Esophagus (tissue), 2 donors: ENCODE results near the gene IGDCC3. TPM values are rescaled to one million over a fixed set of nuclear protein-coding genes. Genes with fewer than 3 reads are reported as not detected.
"Not testable (repeated sequence)": the region's sequence is repeated elsewhere in the genome, so short reads cannot be mapped to it uniquely, and the experiment has no call there.

ENCODE experiments used
- H3K27ac ChIP-seq, 2 donors: one replicate each; pipeline ENCODE4 v1.5.1; 2013; ENCODE audit warnings: low read depth in 2 of 2, mild to moderate bottlenecking in 2 of 2, inconsistent platforms in 1 of 2, low read length in 1 of 2, moderate library complexity in 1 of 2
- H3K27me3 ChIP-seq, 2 donors: one replicate each; pipeline ENCODE4 v1.6.1; 2013; ENCODE audit warnings: low read length in 2 of 2, control low read depth in 1 of 2, mild to moderate bottlenecking in 1 of 2; ENCODE audit not compliant: insufficient read depth in 2 of 2, control insufficient read depth in 1 of 2
- H3K36me3 ChIP-seq, 2 donors: one replicate each; pipeline ENCODE4 v1.6.1; 2013; ENCODE audit warnings: low read length in 1 of 2; ENCODE audit not compliant: control insufficient read depth in 2 of 2, insufficient read depth in 2 of 2
- H3K4me1 ChIP-seq, 2 donors: one replicate each; pipeline ENCODE4 v1.6.1; 2013; ENCODE audit warnings: low read length in 1 of 2; ENCODE audit not compliant: control insufficient read depth in 2 of 2, insufficient read depth in 2 of 2
- H3K4me3 ChIP-seq, 2 donors: one replicate each; pipeline ENCODE4 v1.5.1; 2013; ENCODE audit warnings: low read length in 2 of 2, mild to moderate bottlenecking in 2 of 2, low read depth in 1 of 2, moderate library complexity in 1 of 2
- H3K9me3 ChIP-seq, 2 donors: one replicate each; pipeline ENCODE4 v1.6.1; 2013; ENCODE audit warnings: mild to moderate bottlenecking in 2 of 2, low read depth in 1 of 2, low read length in 1 of 2, moderate library complexity in 1 of 2; ENCODE audit not compliant: control insufficient read depth in 2 of 2, insufficient read depth in 1 of 2
- WGBS, 2 donors: extraction: QIAGEN DNeasy Blood & Tissue Kit; methylation state at CpG; one replicate each; pipeline ENCODE4 v1.1.7; 2013; 5-methylcytosine and 5-hydroxymethylcytosine counted together
- polyA plus RNA-seq, 2 donors: library from polyadenylated mRNA; stranded (reverse); fragments of 200-250 nt; gene quantifications; one replicate each; pipeline ENCODE4 v1.2.3, GENCODE V29; 2013
- donor health status: healthy with polysubstance abuse.
- donor health status: Bipolar disorder and iron deficiency.

The IGDCC3 gene
- polyA plus RNA-seq, 2 donors = under 0.01 TPM; not detected in 1

- no peak overlapping the region for H3K4me3 ChIP-seq
- peaks cover 5 to 14% of the 10 kb centered on the region in 2 donors for H3K27me3 ChIP-seq
- peaks cover 3 to 6% of the 10 kb centered on the region in 2 donors for H3K4me1 ChIP-seq
- H3K27ac ChIP-seq = no peak overlapping the region
- H3K9me3 ChIP-seq = no peaks in the 10 kb centered on the region
- H3K36me3 ChIP-seq = no peaks in the 10 kb centered on the region
- WGBS, 2 donors = 77 to 86% methylated on average over 11 of the region's 11 CpGs
These were observed 21.4 kb upstream of the IGDCC3 start for GRCh38 chr15:65399001-65399706.

- not testable (repeated sequence) for H3K4me1 ChIP-seq, H3K36me3 ChIP-seq, H3K27ac ChIP-seq, H3K9me3 ChIP-seq, H3K4me3 ChIP-seq
- 93 to 94% methylated on average over 16 of the region's 16 CpGs for WGBS, 2 donors
- H3K27me3 ChIP-seq = peaks cover 5 to 14% of the 10 kb centered on the region in 2 donors
These were observed 20.7 kb upstream of the IGDCC3 start for GRCh38 chr15:65398486-65398885.

GRCh38 chr15:65396965-65397317 is 19.1 kb upstream of the IGDCC3 start:
- Histone ChIP-seq H3K36me3 (no peaks in the 10 kb centered on the region), H3K4me3 (no peak overlapping the region), H3K27ac (no peak overlapping the region), H3K4me1 (peaks cover 3 to 6% of the 10 kb centered on the region in 2 donors), H3K27me3 (peaks cover 5 to 14% of the 10 kb centered on the region in 2 donors), H3K9me3 (no peaks in the 10 kb centered on the region)
- WGBS, 2 donors = 33 to 41% methylated on average over 10 of the region's 10 CpGs

GRCh38 chr15:65396283-65396964 is 18.6 kb upstream of the IGDCC3 start:
- Histone ChIP-seq H3K27me3 (peaks cover 5 to 14% of the 10 kb centered on the region in 2 donors), H3K36me3 (no peaks in the 10 kb centered on the region), H3K4me1 (peaks cover 3 to 6% of the 10 kb centered on the region in 2 donors), H3K27ac (no peak overlapping the region), H3K4me3 (no peak overlapping the region), H3K9me3 (no peaks in the 10 kb centered on the region)
- WGBS, 2 donors = 33 to 37% methylated on average over 34 of the region's 34 CpGs

- WGBS, 2 donors = 18 to 24% methylated on average over 53 to 72 of the region's 72 CpGs
- H3K4me3 ChIP-seq = no peak overlapping the region
These were observed 17.9 kb upstream of the IGDCC3 start for GRCh38 chr15:65395567-65396202.

GRCh38 chr15:65394936-65395335 is 17.1 kb upstream of the IGDCC3 start:
- Histone ChIP-seq H3K36me3 (no peaks in the 10 kb centered on the region), H3K4me1 (peaks cover 3 to 6% of the 10 kb centered on the region in 2 donors), H3K27me3 (peaks cover 5 to 14% of the 10 kb centered on the region in 2 donors), H3K9me3 (no peaks in the 10 kb centered on the region), H3K4me3 (no peak overlapping the region), H3K27ac (no peak overlapping the region)
- WGBS, 2 donors = 83 to 85% methylated on average over 9 of the region's 9 CpGs

More at GRCh38 chr15:65395567-65396202, 17.9 kb upstream of the IGDCC3 start:
- H3K9me3 ChIP-seq = no peaks in the 10 kb centered on the region
- H3K27me3 ChIP-seq = peaks cover 5 to 14% of the 10 kb centered on the region in 2 donors
- H3K36me3 ChIP-seq = no peaks in the 10 kb centered on the region
- H3K4me1 ChIP-seq = peaks cover 3 to 6% of the 10 kb centered on the region in 2 donors
- no peak overlapping the region for H3K27ac ChIP-seq

GRCh38 chr15:65394280-65394789 is 16.5 kb upstream of the IGDCC3 start:
- peaks cover 3 to 6% of the 10 kb centered on the region in 2 donors for H3K4me1 ChIP-seq
- no peaks in the 10 kb centered on the region for H3K9me3 ChIP-seq
- WGBS, 2 donors = 84 to 87% methylated on average over 11 of the region's 11 CpGs
- peaks cover 5 to 14% of the 10 kb centered on the region in 2 donors for H3K27me3 ChIP-seq
- H3K4me3 ChIP-seq = no peak overlapping the region
- H3K27ac ChIP-seq = no peak overlapping the region
- H3K36me3 ChIP-seq = no peaks in the 10 kb centered on the region

- H3K27me3 ChIP-seq = peaks cover 5 to 14% of the 10 kb centered on the region in 2 donors
- no peaks in the 10 kb centered on the region for H3K9me3 ChIP-seq
- H3K4me1 ChIP-seq = peaks cover 3 to 6% of the 10 kb centered on the region in 2 donors
- H3K27ac ChIP-seq = no peak overlapping the region
- no peaks in the 10 kb centered on the region for H3K36me3 ChIP-seq
- WGBS, 2 donors = 83 to 88% methylated on average over 8 of the region's 8 CpGs
- no peak overlapping the region for H3K4me3 ChIP-seq
These were observed 15.8 kb upstream of the IGDCC3 start for GRCh38 chr15:65393557-65393956.

GRCh38 chr15:65393091-65393490 is 15.3 kb upstream of the IGDCC3 start:
- WGBS, 2 donors = 84 to 88% methylated on average over 13 of the region's 13 CpGs
- Histone ChIP-seq H3K9me3 (no peaks in the 10 kb centered on the region), H3K4me1 (peaks cover 3 to 6% of the 10 kb centered on the region in 2 donors), H3K27me3 (peaks cover 5 to 14% of the 10 kb centered on the region in 2 donors), H3K27ac (no peak overlapping the region), H3K4me3 (no peak overlapping the region), H3K36me3 (no peaks in the 10 kb centered on the region)
